Lower lobe of right lung (tissue), 2 donors: ENCODE results near the gene TMEM147. TPM values are rescaled to one million over a fixed set of nuclear protein-coding genes. Genes with fewer than 3 reads are reported as not detected.
A peak's percentile ranks its signal among the peaks of the same experiment; 100 is the strongest.
"Not testable (repeated sequence)": the region's sequence is repeated elsewhere in the genome, so short reads cannot be mapped to it uniquely, and the experiment has no call there.

Experiments
- ATAC-seq, 2 donors: fragments of 200-7000 bp; cut with Tn5 transposase; one replicate each; pipeline ENCODE4 v1.9.1; 2020 to 2022; ENCODE audit warnings: mild to moderate bottlenecking in 2 of 2, moderate library complexity in 2 of 2
- DNase-seq: peaks from one replicate; pipeline ENCODE4 v3.0.0-alpha.2; 2020
- H3K27ac ChIP-seq: fragments of 200-600 bp; one replicate; pipeline ENCODE4 v1.8.0; 2022
- H3K27me3 ChIP-seq: fragments of 200-600 bp; one replicate; pipeline ENCODE4 v1.8.0; 2022; ENCODE audit warnings: low read depth
- H3K36me3 ChIP-seq: fragments of 200-600 bp; one replicate; pipeline ENCODE4 v1.8.0; 2022; ENCODE audit warnings: mild to moderate bottlenecking
- H3K4me1 ChIP-seq: fragments of 200-600 bp; one replicate; pipeline ENCODE4 v1.8.0; 2022
- H3K4me3 ChIP-seq: fragments of 200-600 bp; one replicate; pipeline ENCODE4 v1.8.0; 2022; ENCODE audit warnings: mild to moderate bottlenecking
- H3K9me3 ChIP-seq: fragments of 200-600 bp; one replicate; pipeline ENCODE4 v1.8.0; 2022
- CTCF ChIP-seq: fragments of 200-600 bp; IDR thresholded peaks from one replicate; pipeline ENCODE4 v1.8.0; 2022; ENCODE audit warnings: antibody characterized with exemption, mild to moderate bottlenecking
- intact Hi-C: fragments of 100-400 bp; cut with DNase I; formaldehyde crosslinking; loops from one replicate; pipeline ENCODE4 v1.11.0; 2022
- total RNA-seq: library from RNA; stranded (reverse); fragmentation: NEBNext Ultra II Directional; extraction: Animal tissue kit (Norgen Biotek cat#: 25700); gene quantifications from one replicate; pipeline ENCODE4 v1.2.1, GENCODE V29; 2021
- donor health status: DM: no; HTN: yes; CAD: no; lungs with severe emphysema.

TMEM147 gene
- total RNA-seq, 1 donor from 2014 or later, result 81.6 TPM

GRCh38 chr19:35582760-35583159 lies 37.3 kb downstream of the TMEM147 start:
- intact Hi-C loops, result no loop called here
- Histone ChIP-seq H3K27me3 (peaks cover 22% of the 10 kb centered on the region), H3K4me1 (no peaks in the 10 kb centered on the region), H3K36me3 (no peaks in the 10 kb centered on the region), H3K27ac (no peak overlapping the region), H3K4me3 (no peak overlapping the region), H3K9me3 (no peaks in the 10 kb centered on the region)
- DNase-seq, result no peak
- no peak for ATAC-seq
- no peak for TF ChIP-seq CTCF

GRCh38 chr19:35585848-35586247 lies 40.4 kb downstream of the TMEM147 start, which contains the start of gene PMIS2:
PMIS2 (plus strand) TSS chr19:35586173; CDS start chr19:35586260, 87 bp downstream.
- TF ChIP-seq CTCF, result no peak
- DNase-seq (no peak), ATAC-seq (peak in 1 of 2 donors; percentile 21)
- peaks cover 6% of the 10 kb centered on the region for H3K27me3 ChIP-seq
- H3K4me1 ChIP-seq, result no peaks in the 10 kb centered on the region
- no peak within 1 kb of the TSS for H3K4me3 ChIP-seq
- no peaks in the 10 kb centered on the region for H3K36me3 ChIP-seq
- H3K9me3 ChIP-seq, result no peaks in the 10 kb centered on the region
- no peak within 1 kb of the TSS for H3K27ac ChIP-seq
- intact Hi-C loops, result no loop called here

- Histone ChIP-seq H3K4me1 (no peaks in the 10 kb centered on the region), H3K4me3 (no peak overlapping the region), H3K27ac (no peak overlapping the region), H3K36me3 (no peaks in the 10 kb centered on the region), H3K27me3 (peaks cover 6% of the 10 kb centered on the region), H3K9me3 (no peaks in the 10 kb centered on the region)
- ATAC-seq (no peak), DNase-seq (no peak)
- intact Hi-C loops, result no loop called here
- TF ChIP-seq CTCF, result no peak
Measured at GRCh38 chr19:35587321-35587720, 41.9 kb downstream of the TMEM147 start.

GRCh38 chr19:35590875-35591274 lies 45.4 kb downstream of the TMEM147 start:
- H3K9me3 ChIP-seq, result no peaks in the 10 kb centered on the region
- intact Hi-C loops, result no loop called here
- TF ChIP-seq CTCF, result no peak
- H3K4me1 ChIP-seq, result no peaks in the 10 kb centered on the region
- no peak overlapping the region for H3K27ac ChIP-seq
- no peaks in the 10 kb centered on the region for H3K36me3 ChIP-seq
- H3K27me3 ChIP-seq, result peaks cover 12% of the 10 kb centered on the region
- ATAC-seq, result no peak
- DNase-seq, result no peak
- no peak overlapping the region for H3K4me3 ChIP-seq

GRCh38 chr19:35592226-35592625 lies 46.8 kb downstream of the TMEM147 start:
- intact Hi-C loops, result no loop called here
- no peak overlapping the region for H3K27ac ChIP-seq
- H3K36me3 ChIP-seq, result no peaks in the 10 kb centered on the region
- no peak overlapping the region for H3K4me3 ChIP-seq
- peaks cover 12% of the 10 kb centered on the region for H3K27me3 ChIP-seq
- no peaks in the 10 kb centered on the region for H3K9me3 ChIP-seq
- DNase-seq (no peak), ATAC-seq (peak; percentile 15 to 40)
- H3K4me1 ChIP-seq, result no peaks in the 10 kb centered on the region
- TF ChIP-seq CTCF, result peak; percentile 45

GRCh38 chr19:35595026-35595425 lies 49.6 kb downstream of the TMEM147 start:
- H3K36me3 ChIP-seq, intact Hi-C loops, DNase-seq, H3K4me3 ChIP-seq, H3K27ac ChIP-seq, ATAC-seq, H3K9me3 ChIP-seq, H3K4me1 ChIP-seq: not testable (repeated sequence)
- H3K27me3 ChIP-seq, result peaks cover 12% of the 10 kb centered on the region
